Right lobe of liver (tissue), 6 donors: ENCODE measurements around the gene OPCML. TPM values are rescaled to one million over a fixed set of nuclear protein-coding genes. Genes with fewer than 3 reads are reported as not detected.

ENCODE experiments used
- ATAC-seq, 4 donors: fragments of 200-7000 bp; cut with Tn5 transposase; one replicate each; pipeline ENCODE4 v1.9.1; 2020; ENCODE audit warnings: mild to moderate bottlenecking in 4 of 4, moderate library complexity in 4 of 4
- DNase-seq, 3 donors: peaks; one replicate each; pipeline ENCODE4 v3.0.0-alpha.2; 2020
- H3K27ac ChIP-seq, 3 donors: fragments of 200-600 bp; one replicate each; pipeline ENCODE4 v1.8.0; 2022
- H3K27me3 ChIP-seq, 2 donors: fragments of 200-600 bp; one replicate each; pipeline ENCODE4 v1.8.0; 2022
- H3K36me3 ChIP-seq, 4 donors: fragments of 200-600 bp; sonication (generic) in 1 of 4; one replicate each; pipeline versions ENCODE4 v1.5.1 to v1.8.0; 2017 to 2022; ENCODE audit warnings: control low read depth in 1 of 4
- H3K4me1 ChIP-seq, 4 donors: fragments of 200-600 bp; sonication (generic) in 1 of 4; one replicate each; pipeline versions ENCODE4 v1.5.1 to v1.8.0; 2017 to 2022; ENCODE audit warnings: control low read depth in 1 of 4
- H3K4me3 ChIP-seq, 3 donors: fragments of 200-600 bp; one replicate each; pipeline ENCODE4 v1.8.0; 2022
- H3K9me3 ChIP-seq, 4 donors: fragments of 200-600 bp; sonication (generic) in 1 of 4; one replicate each; pipeline versions ENCODE4 v1.5.1 to v1.8.0; 2017 to 2022; ENCODE audit warnings: control low read depth in 1 of 4
- CTCF ChIP-seq, 4 donors: fragments of 200-600 bp in 3 of 4; fragments of 450-650 bp in 1 of 4; IDR thresholded peaks; one replicate each; pipeline versions ENCODE4 v1.5.1 to v1.8.0; 2016 to 2022; ENCODE audit warnings: antibody characterized with exemption in 4 of 4, mild to moderate bottlenecking in 2 of 4
- POLR2A ChIP-seq: fragments of 450-650 bp; IDR thresholded peaks from one replicate; pipeline ENCODE4 v1.6.1; 2017; ENCODE audit warnings: antibody characterized with exemption, mild to moderate bottlenecking
- WGBS: methylation state at CpG from one replicate; pipeline ENCODE4 v1.1.6; 2018; ENCODE audit warnings: low coverage, low lambda C conversion rate; ENCODE audit not compliant: insufficient coverage; ENCODE audit errors: missing lambda C conversion rate; 5-methylcytosine and 5-hydroxymethylcytosine counted together
- intact Hi-C, 2 donors: fragments of 100-400 bp; cut with DNase I; formaldehyde crosslinking; loops; one replicate each; pipeline versions ENCODE4 v1.11.2 to v1.14.1; 2022
- total RNA-seq, 6 experiments: library from RNA; depleted of rRNA in 2 of 6; stranded (reverse); fragments of >200 nt in 2 of 6; fragmentation: NEBNext Ultra II Directional in 3 of 6; extraction: Animal tissue kit (Norgen Biotek cat#: 25700) in 3 of 6; gene quantifications; one replicate each; pipeline versions ENCODE4 v1.1.0 to v1.2.4, GENCODE V29; 2016 to 2023
- donor health status: DM: no; HTN: yes; CAD: no.
- donor health status: DM: no; HTN: no; CAD: no.
- donor health status: DM: no; HTN: no; CAD: no.
- donor health status: DM: no; HTN: yes; CAD: no.
- donor health status: DM: no; HTN: yes; CAD: no.

The OPCML gene
- total RNA-seq, 6 experiments from 2014 or later: 0.11 TPM; not detected in 5

DNA sequence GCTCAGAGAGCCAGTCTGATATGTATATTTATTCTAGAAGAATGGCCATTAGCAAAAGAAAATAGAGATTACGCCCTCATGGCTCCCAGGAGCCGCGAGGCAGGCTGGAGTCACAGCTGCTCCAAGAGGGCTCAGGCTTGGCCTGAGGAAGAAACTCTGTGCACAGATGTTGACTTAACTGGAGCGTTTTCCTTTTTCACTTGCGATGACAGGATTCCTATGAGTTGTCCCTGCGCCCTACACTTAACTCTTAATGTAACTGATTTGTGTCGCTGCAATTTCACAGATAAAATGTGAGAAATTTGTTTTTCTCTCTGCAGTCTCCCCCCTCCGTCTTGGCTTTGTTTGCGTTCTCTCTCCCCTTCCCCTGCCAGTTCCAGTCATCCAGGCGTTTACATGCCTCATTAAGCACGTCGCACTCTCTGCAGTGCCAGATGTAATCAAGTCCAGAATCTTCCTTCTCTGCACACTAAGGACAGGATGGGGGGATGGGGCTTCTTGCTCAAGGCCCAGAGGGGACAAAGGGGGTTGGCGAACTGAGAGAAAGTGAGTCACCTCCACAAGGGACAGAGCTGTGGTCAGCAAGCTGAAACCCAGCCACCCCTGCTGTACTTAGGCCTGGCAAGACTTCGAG, 1101.8 kb downstream of the OPCML start:
- DNase-seq (no peak), ATAC-seq (no peak)
- WGBS: 40% methylated on average over 13 of the region's 14 CpGs
- H3K27ac ChIP-seq: no peak overlapping the region
- no peaks in the 10 kb centered on the region for H3K27me3 ChIP-seq
- H3K4me1 ChIP-seq: no peaks in the 10 kb centered on the region
- intact Hi-C loops: no loop called here
- TF ChIP-seq CTCF (IDR thresholded peaks at IDR 0.05) (no peak), POLR2A (no peak)
- no peak overlapping the region for H3K4me3 ChIP-seq
- no peaks in the 10 kb centered on the region for H3K36me3 ChIP-seq
- H3K9me3 ChIP-seq: no peaks in the 10 kb centered on the region

DNA sequence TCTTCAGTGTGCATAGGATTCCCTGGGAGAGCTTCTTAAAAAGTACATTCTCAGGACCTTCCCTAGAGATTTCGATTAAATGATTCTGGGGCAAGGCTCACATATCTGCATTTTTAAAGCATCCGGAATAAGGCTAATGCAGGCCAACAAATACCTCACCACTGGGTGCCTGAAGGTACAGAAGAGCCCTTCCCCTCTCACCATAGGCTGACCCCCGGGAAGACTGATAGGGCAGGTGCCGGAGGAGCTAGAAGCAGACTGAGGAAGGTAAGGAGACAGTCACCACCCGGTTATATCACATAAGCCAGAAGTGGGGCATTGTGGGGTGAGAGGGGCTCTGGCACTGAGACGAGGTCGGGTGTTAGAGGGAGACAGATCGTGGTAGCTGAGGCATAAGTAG, 1102.6 kb downstream of the OPCML start:
- no peaks in the 10 kb centered on the region for H3K9me3 ChIP-seq
- TF ChIP-seq CTCF (IDR thresholded peaks at IDR 0.05): no peak
- TF ChIP-seq POLR2A: no peak
- no peaks in the 10 kb centered on the region for H3K27me3 ChIP-seq
- H3K36me3 ChIP-seq: no peaks in the 10 kb centered on the region
- H3K4me1 ChIP-seq: no peaks in the 10 kb centered on the region
- no peak overlapping the region for H3K4me3 ChIP-seq
- DNase-seq (no peak), ATAC-seq (no peak)
- H3K27ac ChIP-seq: no peak overlapping the region
- 68% methylated on average over 8 of the region's 8 CpGs for WGBS
- intact Hi-C loops: no loop called here

- no peak for ATAC-seq
- Histone ChIP-seq H3K27ac (no peak overlapping the region), H3K4me3 (no peak overlapping the region), H3K36me3 (no peaks in the 10 kb centered on the region), H3K4me1 (no peaks in the 10 kb centered on the region), H3K27me3 (no peaks in the 10 kb centered on the region), H3K9me3 (no peaks in the 10 kb centered on the region)
- intact Hi-C loops: no loop called here
- TF ChIP-seq CTCF (IDR thresholded peaks at IDR 0.05): no peak
- TF ChIP-seq POLR2A: no peak
- 53% methylated on average over 6 of the region's 6 CpGs for WGBS
- no peak for DNase-seq
These were observed 1104.7 kb downstream of the OPCML start for GRCh38 chr11:132427611-132428010.

DNA sequence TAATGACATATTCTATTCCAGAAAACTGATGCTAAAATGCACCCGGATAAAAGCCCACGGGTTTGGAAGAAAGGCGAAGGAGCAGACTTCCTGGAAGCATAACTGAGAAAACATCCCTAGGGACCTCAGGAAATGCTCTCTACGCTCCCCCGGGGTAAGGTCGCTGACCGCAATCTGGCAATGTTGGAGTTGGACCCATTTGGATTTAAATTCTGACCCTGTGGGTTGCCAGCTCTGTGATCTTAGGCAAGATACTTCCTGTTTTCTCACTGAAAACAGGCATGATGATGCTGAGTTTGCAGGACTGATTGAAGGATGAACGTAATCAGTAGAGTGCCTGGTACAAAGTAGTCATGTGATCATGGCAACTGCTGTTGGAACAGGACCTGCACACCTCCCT, 1107.9 kb downstream of the OPCML start:
- H3K9me3 ChIP-seq: no peaks in the 10 kb centered on the region
- H3K36me3 ChIP-seq: no peaks in the 10 kb centered on the region
- no peaks in the 10 kb centered on the region for H3K27me3 ChIP-seq
- WGBS: 35% methylated on average over 6 of the region's 8 CpGs
- H3K4me1 ChIP-seq: no peaks in the 10 kb centered on the region
- no peak overlapping the region for H3K27ac ChIP-seq
- DNase-seq (no peak), ATAC-seq (peak in 2 of 4 donors; percentile 32 to 45)
- no peak overlapping the region for H3K4me3 ChIP-seq
- no peak for TF ChIP-seq CTCF (IDR thresholded peaks at IDR 0.05)
- no peak for TF ChIP-seq POLR2A
- intact Hi-C loops: no loop called here

GRCh38 chr11:132423266-132423665, 1109.0 kb downstream of the OPCML start:
- no peaks in the 10 kb centered on the region for H3K9me3 ChIP-seq
- no peak for DNase-seq
- no peak overlapping the region for H3K4me3 ChIP-seq
- ATAC-seq: no peak
- no peaks in the 10 kb centered on the region for H3K36me3 ChIP-seq
- no peaks in the 10 kb centered on the region for H3K27me3 ChIP-seq
- intact Hi-C loops: no loop called here
- TF ChIP-seq CTCF (IDR thresholded peaks at IDR 0.05) (no peak), POLR2A (no peak)
- WGBS: 70% methylated on average over 2 of the region's 4 CpGs
- H3K27ac ChIP-seq: no peak overlapping the region
- H3K4me1 ChIP-seq: no peaks in the 10 kb centered on the region
